GM21528 (cell line): Measurements from ENCODE around the gene RMND5A.
A peak's percentile ranks its signal among the peaks of the same experiment; 100 is the strongest.

Experiments used
- ATAC-seq: cut with Tn5 transposase; IDR thresholded peaks from one replicate; pipeline ENCODE4 v1.9.1; 2021; ENCODE audit warnings: mild to moderate bottlenecking, moderate library complexity; ENCODE audit not compliant: unreplicated experiment, low FRiP score

RMND5A gene

GRCh38 chr2:86760371-86760770 lies 40.3 kb downstream of the RMND5A start:
- no peak for ATAC-seq

GRCh38 chr2:86764661-86765309 lies 44.7 kb downstream of the RMND5A start:
- ATAC-seq, result no peak

DNA sequence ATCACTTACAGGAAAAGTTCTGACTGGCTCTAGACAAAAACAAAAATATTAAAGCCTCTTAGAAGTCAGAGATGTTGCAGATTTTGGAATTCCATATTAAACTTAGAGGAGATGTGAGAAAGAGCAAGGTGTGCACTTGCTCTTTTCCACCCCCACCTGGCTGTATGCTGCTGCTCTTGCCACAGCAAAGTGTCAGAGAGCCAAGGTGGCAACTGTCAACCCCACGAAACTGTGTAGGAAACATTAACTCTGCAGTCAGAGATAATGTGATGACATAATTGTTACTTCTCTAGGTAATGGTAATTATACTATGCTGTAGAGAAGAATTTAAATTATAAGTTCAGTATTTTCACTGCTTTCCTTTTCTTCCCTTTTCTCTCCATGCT lies 45.2 kb downstream of the RMND5A start:
- no peak for ATAC-seq

DNA sequence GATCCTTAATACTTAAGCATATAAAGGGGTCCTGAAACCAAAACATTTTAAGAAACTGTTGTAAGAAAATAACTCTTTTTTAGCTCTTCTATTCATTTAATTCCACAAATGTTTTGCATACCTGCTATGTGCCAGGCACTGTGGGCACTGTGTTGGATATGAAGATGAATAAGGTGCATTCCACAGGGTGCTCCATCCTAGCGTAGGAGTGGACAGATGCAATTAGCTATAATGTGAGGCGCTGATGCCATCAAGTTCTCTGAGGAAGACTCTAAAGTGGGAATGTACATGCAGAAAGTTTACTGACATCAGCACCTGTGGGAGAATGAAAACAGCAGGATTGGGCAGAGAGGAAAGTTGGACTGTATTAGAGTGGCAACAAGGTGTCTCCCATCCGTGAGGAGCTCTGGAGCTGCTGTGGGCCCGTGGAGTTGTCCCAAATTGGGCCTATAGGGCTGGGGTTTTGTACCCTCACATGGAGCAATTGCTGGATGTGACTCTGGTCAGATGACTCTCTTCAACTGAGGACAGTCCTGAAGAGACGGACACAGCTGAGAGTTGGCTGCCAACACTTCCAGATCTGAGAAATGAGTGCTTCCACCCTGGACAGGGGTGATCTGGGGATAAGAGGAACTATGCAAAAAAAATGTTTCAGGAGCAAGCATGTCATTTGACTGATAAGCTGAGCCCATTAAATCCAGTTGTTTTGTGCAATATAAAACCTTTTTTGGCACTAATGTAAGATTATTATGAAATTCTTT lies 48.3 kb downstream of the RMND5A start:
- ATAC-seq, result no peak

- ATAC-seq, result no peak
Measured at GRCh38 chr2:86769838-86770237, 49.7 kb downstream of the RMND5A start.

GRCh38 chr2:86770816-86771301 lies 50.8 kb downstream of the RMND5A start:
- ATAC-seq, result no peak

DNA sequence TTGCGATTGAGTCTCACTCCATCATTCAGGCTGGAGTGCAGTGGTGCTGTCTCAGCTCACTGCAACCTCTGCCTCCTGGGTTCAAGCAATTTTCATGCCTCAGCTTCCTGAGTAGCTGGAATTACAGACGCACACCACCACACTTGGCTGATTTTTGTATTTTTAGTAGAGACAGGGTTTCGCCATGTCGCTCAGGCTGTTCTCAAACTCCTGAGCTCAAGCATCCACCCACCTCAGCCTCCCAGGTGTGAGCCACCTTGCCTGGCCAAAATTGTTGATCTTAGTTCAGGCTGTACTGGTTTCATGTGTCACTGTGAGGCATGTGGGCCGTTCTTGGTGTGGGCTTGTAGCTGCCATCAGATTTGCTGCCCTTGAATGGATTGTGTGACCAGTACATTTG lies 52.5 kb downstream of the RMND5A start:
- ATAC-seq, result no peak

DNA sequence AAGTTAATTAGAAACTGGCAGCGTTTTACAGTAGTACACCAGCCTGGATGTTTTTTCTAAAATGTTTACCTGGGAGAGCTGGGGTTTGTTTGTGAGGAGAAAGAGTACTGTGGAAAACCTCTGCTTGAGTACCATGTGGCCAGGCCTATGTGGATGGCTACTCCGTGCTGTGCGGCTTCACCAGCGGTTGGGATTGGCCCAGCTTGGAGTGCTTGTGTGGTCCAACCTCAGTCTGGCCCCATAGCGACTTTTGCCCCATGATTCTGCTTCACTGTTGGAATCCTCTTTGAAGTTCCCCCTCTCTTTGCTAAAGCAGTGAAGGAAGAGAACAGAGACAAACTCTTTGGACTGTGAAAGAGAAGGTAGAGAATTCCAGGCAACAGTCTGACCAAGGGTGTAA lies 54.8 kb downstream of the RMND5A start:
- no peak for ATAC-seq

GRCh38 chr2:86775338-86775737 lies 55.2 kb downstream of the RMND5A start:
- ATAC-seq, result no peak

DNA sequence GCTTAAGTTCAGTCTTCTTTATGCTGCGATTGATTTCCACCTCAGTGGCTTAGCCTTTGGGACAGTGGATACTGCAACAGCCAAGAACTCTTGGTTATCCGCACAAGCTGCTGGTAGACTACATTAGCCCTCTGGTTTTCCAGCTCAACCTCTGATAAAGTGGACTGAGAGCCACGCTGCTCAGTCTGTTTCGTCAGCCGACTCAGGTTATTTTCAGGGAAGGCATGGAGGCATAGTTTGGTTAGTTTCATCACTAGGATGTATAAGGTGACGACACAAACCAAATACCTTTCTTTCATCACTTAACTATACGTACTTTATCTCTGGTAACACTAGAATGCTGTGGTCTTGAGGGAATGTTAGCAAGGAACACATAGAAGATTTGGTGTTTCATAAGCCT lies 56.4 kb downstream of the RMND5A start:
- no peak for ATAC-seq

GRCh38 chr2:86778957-86779356 lies 58.9 kb downstream of the RMND5A start:
- ATAC-seq, result no peak

GRCh38 chr2:86779971-86780370 lies 59.9 kb downstream of the RMND5A start:
- no peak for ATAC-seq

DNA sequence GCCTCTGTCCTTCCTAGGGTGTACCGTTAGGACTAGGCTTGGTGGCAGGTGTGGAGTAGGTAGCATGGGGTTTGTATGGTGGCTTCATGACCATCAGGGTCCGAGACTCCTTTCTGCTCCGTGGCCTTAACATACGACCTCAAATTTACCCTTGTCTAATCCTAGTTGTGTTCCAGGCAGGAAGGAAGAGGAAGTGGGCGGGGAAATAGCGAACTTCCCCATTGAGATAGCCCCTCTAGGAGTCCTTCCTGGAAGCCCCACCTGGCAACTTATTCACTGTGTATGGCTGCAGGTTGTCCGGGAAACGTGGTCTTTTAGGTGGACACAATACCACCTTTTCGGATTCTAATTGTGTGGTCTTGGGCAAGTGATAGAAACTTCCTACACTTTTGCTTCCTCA lies 61.3 kb downstream of the RMND5A start:
- ATAC-seq, result no peak

GRCh38 chr2:86782748-86783147 lies 62.7 kb downstream of the RMND5A start:
- ATAC-seq, result no peak

- ATAC-seq, result peak; percentile 92
Measured at GRCh38 chr2:86783615-86784339, 63.7 kb downstream of the RMND5A start.

- no peak for ATAC-seq
Measured at GRCh38 chr2:86785456-86785855, 65.4 kb downstream of the RMND5A start.

GRCh38 chr2:86786001-86786536 lies 66.0 kb downstream of the RMND5A start:
- no peak for ATAC-seq

DNA sequence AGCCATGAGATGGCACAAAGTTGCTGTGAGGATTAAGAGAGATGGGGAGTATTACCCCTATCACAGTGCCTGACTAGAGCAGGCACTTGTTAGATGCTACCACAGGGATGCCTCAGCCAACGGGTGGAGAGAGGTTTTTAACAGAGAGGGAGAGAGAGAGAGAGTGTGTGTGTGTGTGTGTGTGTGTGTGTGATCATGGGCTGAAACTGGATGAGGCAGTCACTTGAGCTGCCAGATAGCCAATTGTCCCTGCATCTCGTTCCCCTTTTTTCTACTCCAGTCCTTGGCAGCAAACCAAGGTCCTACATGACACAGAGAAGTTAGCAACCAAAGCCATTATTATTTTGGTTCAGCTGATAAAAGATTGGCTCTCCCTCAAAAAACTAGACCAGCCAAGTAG lies 67.6 kb downstream of the RMND5A start:
- no peak for ATAC-seq

DNA sequence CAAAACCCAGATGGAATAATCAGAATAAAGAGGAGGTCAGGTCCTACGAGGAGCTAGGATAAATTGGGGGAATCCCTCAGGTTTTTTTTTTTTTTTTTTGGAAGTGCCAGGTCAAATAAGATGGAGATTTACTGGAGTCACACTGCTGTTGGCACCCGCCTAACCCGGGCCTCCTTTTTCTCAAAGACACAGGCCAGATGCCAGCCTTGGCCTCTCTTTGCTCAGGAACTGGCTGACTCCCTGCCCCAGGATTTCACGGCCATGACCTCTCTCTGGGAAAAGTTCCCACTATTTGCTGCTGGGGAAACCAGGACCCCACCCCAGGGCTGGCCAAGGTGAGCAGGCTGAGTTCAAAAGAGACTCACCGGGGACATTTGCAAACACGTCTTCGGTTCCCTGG lies 68.1 kb downstream of the RMND5A start:
- no peak for ATAC-seq

DNA sequence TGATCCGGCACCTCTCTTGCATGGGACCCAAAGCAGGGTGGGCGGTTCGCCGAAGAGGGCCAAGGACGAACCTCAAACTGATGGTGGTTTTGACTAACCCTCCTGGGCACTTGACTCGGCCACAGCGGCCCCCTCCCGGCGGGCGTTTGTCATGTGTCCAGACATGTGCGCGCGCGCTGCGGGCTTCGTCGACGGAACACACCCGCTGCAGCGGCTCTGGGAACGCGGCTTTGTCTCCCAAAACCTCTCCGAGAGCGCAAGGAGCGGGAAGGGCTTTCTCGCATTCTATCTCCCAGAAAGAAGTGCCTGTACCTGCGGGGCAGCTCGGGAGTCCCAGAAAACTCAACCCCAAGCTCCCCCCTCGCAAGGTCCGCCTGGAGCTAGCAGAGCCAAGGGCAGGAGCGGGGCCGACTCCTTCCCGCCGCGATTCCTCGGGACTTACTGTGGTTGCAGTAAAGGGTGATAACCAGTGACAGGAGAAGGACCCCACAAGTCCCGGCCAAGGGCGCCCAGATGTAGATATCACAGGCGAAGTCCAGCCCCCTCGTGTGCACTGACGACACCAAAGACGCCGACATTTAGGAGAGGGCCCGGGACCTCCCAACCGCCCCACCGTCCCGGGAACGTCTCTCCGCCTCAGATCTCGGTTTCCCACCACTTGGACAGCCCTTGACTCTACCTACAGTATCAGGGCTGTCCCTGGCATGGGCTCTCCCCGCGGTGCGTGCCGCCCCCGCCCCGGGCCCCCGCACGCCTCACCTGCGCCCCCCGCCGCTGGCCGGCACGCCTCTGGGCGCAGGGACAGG lies 69.0 kb downstream of the RMND5A start:
- ATAC-seq, result no peak
